Activated CD4-positive, alpha-beta T cell treated with anti-CD3 and anti-CD28 coated beads, Interleukin-10, Interleukin-2, amounts not matched to agents 100 ng/mL and 50 ng/mL, durations not matched to agents 16 hours and 8 hours (primary cell): ENCODE measurements around the gene POLN.

Experiments
- DNase-seq: peaks from one replicate; pipeline ENCODE4 v3.0.0-alpha.2; 2020

POLN gene

GRCh38 chr4:2102045-2102883 lies 139.7 kb downstream of the POLN start:
- no peak for DNase-seq

DNA sequence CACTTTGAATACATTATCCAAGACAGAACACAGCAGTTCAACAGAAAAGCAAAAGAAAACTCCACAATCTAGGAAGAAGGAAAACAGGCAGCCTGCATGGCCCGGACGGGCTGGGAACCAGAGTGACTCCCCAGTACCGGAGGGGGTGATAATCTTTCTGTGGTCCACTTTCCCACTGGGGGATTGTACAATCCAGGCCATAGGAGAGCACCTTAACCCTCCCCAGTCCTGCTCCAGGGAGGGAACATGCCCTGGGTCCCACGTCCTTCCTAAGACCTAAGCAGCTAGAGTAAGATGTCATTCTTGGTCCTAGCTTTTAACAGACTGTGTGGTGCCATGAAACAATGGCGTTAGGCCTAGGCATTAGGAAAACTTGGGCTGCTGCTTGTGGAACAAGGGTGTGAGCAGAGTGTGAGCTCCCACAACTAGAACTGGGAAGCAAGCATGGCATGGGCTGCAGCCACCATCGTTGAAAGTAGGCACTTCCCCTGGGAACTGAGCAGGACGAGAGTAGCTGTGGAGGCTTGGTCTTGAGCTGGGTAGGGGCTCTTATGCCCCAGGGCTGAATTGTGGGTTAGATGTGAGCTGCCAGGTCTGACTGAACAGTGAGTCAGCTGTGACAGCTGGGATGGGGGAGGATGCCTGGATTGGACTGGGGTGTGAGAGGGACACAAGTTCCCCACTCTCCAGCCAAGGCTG lies 140.4 kb downstream of the POLN start:
- no peak for DNase-seq

DNA sequence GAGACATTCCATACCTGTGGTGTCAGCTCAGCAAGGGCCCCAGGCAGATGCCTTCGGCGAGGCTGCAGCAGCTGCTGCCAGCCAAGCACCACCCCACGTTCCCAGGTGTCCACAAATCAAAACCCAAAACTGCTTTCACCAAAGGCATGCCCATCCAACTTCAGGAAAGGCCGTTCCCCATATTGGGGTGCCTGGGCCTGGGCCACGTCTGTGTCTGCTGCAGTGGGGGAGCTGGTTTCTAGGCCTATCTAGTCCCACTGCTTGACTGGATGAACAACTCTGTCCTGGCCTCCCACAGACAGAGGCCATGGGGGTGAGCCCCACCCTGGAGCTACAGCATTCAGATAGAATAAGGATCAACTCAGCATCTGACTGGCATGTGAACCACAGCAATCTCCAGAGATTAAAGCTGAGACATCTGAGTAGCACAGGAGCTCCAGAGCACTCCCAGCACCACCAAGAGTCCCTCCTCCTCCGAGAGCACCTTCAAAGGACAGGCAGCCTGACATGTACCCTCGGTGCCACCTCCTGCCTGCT lies 145.8 kb downstream of the POLN start:
- DNase-seq = no peak

- DNase-seq = no peak
Measured at GRCh38 chr4:2095236-2096072, 146.5 kb downstream of the POLN start.

DNA sequence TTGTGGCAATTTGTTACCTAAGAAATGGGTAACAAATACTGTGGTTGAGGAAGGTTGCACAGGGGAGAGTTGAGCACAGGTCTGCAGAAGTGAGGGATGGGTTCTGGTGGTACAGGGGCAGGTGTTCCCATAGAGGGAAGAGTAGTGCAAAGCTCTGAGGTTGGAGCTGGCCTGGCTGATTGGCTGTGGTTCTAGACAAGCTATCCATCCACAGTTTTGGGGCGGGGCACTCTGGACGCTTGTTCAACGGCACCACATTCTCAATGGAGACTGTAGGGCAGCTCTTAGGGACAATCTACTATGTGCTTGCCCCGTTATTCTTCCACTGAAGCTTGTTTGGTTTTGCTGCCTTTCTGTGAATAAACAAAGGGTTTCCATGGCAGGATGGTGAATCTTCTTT lies 147.4 kb downstream of the POLN start:
- no peak for DNase-seq

DNA sequence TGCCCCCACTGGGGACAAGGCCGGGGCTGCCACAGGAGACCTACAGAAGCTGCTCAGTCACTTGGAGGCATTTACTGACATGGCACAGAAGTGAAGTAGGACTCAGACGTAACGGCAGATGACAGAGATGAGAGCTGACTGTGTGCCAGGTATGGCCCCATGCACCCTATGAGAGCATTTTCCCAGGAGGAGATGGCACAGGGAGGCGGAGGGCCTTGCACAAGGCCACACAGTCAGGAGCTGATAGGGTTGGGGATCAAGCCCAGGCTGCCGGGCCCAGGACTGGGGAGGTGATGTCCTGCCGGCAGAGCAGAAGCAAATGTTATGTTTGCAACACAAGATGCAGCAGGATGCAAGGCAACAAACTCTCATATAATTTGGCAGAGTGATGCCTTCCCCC lies 148.7 kb downstream of the POLN start:
- no peak for DNase-seq

DNA sequence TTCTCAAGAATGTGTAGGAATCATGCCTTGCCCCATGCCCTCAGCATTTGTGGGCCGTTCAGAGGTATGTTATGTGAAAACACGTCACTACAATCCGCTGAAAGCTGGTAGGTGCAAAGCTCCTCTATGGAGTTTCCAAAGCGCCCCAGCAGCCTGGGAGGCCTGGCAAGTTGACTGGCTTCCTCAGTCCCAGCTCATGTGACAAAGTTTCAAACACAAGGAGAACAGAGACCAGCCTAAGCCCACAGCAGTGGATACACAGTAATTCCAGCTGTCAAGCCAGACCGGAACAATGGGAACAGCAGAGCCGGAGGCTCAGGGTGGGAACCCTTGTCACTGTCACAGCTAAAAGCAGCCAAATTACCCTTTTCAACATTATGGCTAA lies 149.3 kb downstream of the POLN start:
- DNase-seq = no peak

- no peak for DNase-seq
Measured at GRCh38 chr4:2091990-2092668, 149.8 kb downstream of the POLN start.

DNA sequence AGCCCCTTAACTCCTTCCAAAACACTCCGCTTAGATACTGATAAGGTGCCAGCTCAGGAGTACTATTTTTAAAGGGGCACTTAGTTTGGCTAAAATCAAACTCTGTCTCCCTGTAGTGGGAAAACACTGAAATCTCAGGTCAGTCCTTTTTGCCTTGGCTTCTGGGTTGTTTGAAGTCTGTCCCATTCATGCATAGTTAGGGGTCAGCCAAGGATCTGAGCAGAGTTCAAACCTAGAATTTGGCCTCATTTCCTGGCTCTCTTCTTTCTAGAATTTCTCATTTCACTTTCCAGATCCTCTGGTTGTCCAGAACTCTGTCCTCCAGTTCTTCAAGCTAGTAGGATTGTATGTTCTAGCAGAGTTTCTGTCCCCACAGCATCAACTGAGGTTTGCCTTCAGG lies 151.3 kb downstream of the POLN start:
- DNase-seq = no peak

GRCh38 chr4:2089222-2089621 lies 152.7 kb downstream of the POLN start:
- DNase-seq = no peak

GRCh38 chr4:2087170-2087569 lies 154.8 kb downstream of the POLN start:
- no peak for DNase-seq

DNA sequence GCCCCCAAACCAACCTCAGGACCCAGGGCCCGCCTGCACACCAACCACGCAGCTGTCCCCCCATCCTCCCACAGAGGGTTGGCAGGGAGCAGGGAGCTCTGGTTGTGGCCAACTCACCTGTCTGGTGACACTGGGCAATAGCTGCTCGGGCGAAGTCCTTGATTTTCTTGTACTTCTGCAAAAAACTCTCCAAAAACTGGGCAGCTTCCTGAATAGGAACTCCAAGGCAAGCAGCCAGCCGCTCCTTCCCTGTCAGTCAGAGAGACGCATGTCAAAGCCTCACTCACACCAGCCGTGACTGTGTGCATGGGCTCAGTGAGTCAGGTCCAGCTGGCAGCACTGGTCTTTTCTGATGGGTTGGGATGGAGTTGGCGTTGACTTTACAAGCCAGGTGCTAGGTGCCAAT lies 156.4 kb downstream of the POLN start:
- DNase-seq = no peak

- DNase-seq = no peak
Measured at GRCh38 chr4:2084316-2084715, 157.6 kb downstream of the POLN start.

DNA sequence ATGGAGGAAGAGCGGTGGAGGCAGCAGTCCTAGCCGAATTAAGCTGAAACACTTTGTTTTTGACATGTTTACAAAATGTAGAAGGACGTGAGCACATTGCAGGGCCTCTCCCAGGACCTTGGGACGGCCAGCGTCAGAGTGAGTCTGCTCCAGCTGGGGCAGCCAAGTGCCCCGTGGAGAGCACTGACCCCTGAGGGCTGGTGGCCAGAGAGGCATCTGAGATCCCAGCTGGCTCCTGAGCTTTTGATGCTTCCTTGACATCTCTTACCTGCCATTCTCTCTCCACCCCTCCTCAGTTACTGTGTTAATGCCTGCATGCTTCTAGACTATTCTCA lies 158.1 kb downstream of the POLN start:
- DNase-seq = no peak

DNA sequence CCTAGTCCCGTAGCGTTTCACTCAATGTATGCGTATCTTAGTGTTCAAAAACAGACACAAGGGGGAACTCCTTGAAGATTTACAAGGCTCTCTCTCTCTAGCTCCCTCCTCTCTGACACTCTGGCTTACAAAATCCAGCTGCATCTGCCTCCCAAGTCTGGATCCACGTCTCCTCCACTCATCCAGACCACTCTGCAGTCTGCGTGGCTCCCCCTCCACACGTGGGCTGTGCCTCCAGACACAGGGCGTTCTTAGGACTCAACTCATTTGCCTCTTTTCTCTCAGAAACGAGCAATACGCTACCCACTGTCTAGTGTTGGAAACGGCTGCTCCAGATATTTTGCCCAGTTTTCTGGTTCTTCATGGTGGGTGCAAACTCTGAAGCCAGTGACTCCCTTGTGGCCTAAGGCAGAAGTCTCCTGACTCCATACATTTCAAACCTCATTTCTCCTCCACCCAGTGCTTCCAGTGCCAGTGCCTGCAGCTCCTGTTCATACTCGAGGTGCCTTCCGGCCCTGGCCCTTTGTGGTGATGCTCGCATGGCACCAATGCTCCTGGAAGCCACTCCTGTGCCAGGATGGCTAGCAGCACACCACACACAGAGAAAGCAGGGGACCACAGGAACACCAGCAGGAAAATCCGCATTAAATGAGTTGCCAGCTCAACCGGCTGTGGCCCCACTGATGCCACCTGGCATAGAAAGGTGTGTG lies 158.7 kb downstream of the POLN start:
- DNase-seq = no peak

DNA sequence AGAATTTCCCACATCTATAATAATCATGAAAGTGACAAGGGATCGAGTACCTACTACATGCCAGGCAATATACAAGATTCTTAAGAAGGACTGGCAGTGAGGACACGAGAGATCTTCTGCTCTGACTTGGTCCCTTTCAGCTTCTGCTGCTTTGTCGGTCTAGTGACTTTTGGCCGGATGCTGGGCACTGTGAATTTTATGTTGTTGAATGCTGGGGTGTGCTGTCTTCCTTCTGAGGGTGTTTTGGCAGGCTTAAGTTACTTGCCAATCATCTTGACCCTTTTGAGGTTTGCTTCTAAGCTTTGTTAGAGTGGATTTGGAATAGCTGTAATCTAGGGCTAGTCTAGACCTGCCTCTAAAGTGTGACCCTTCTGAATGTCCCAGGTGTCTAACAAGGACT lies 159.3 kb downstream of the POLN start:
- no peak for DNase-seq

GRCh38 chr4:2082118-2082517 lies 159.8 kb downstream of the POLN start:
- DNase-seq = no peak

DNA sequence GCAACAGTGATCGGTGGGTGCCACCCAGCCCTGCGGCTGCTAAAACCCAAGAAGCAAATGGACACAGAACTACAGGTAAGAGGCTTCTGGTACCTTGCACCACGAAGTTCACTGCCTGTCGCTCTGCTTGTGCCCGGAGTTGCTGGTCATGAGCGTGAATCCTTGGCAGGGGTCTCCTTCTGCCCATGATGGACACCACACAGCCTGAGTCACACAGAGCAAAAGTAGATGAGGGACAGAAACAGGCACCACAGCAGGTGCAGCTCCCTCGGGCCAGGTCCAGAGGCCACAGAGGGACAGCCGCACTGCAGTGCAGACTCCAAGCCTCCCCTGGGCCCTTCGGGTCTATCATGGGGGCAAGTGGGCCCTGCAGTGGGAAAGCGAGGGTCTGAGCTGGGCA lies 160.4 kb downstream of the POLN start:
- no peak for DNase-seq

DNA sequence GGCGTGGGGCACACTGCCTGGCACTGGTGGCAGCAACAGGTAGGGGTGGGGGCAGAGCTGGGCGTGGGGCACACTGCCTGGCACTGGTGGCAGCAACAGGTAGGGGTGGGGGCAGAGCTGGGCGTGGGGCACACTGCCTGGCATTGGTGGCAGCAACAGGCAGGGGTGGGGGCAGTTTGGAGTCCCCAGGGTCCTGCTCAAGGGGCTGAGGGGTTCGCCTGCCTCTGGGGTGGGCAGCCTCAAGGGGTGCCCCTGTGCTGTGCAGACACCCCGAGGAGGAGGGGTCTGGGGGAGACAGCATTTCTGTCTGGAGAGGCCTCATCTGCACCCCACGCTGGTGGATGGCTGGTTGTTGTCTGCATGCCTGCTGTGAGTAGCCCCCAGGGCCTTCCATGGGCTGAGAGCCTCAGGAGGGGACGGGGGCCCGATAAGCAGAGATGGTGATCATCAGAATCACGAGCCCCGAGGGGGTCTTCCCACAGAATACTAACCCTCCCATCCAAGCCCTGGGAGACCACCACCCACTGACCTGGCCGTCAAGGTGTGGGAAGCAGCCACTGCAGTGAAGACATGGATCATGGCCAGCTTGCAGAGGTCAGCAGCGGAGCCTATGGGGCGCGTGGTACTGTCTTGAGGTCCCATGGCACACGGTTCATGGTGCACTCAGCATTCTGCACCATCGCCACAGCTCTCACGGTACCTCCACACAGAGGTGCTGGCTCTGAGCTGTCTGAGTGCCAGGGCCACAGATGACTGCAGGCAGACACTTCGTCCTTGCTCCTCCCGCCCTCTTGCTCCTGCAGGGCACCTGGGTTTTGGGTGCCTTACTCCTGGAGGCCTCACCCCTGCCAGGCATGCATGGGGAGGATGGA lies 161.3 kb downstream of the POLN start:
- no peak for DNase-seq

DNA sequence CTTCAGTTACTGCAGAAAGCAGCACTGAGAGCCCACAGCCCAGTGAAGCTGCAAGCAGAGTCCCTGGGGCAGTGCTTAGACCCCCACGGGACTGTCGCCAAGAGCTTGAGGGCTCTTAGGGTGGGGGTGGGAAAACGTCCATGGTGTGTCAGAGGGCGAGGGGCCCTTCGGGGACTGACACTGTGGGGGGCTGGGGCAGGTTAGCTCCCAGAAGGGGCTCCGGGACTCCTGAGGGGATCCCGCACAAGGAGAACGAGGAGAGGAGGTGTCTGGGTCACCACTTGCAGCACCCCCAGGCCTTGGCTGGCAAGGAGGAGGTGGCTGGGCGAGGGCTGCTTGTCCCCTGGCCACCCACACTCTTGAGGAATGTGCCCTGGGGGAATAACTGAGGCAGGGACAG lies 162.0 kb downstream of the POLN start:
- DNase-seq = no peak

DNA sequence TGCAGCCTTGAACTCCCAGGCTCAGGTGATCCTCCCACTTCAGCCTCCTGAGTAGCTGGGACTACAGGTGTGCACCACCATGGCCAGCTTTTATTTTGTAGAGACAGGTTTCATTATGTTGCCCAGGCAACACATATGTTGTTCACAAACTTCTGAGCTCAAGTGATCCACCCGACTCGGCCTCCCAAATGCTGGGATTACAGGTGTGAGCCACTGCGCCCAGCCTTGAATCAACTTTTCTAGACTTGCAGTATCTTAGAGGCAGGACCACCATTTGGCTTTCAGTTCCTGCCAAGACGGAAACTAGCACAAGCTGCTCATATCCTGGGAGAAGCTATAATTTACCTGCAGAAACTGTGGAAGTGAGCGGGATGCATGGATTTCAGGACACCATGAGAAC lies 162.9 kb downstream of the POLN start:
- no peak for DNase-seq
